HepG2 (cell line): ENCODE results near the gene PCGF6. TPM values are rescaled to one million over a fixed set of nuclear protein-coding genes. Genes with fewer than 3 reads are reported as not detected.

Source experiments
- CREB1 ChIP-seq, 2 experiments: fragments of 450-650 bp in 1 of 2; IDR thresholded peaks; 2 replicates each; pipeline ENCODE4 v1.6.1; 2016 to 2017; ENCODE audit warnings: control low read depth in 1 of 2, mild to moderate bottlenecking in 1 of 2, missing compliant biosample characterization in 1 of 2, missing genetic modification characterization in 1 of 2
- FOXA1 ChIP-seq, 2 experiments: fragments of 450-650 bp in 1 of 2; sonication (generic) in 1 of 2; formaldehyde crosslinking in 1 of 2; IDR thresholded peaks; 2 replicates each; pipeline versions ENCODE4 v1.4.0 to v1.6.1; 2016 to 2020; ENCODE audit warnings: missing genetic modification reagents in 1 of 2
- GATA4 ChIP-seq: sonication (generic); IDR thresholded peaks from 2 replicates; pipeline ENCODE4 v1.6.1; 2016; ENCODE audit warnings: antibody characterized with exemption, low read depth, borderline replicate concordance
- IKZF1 ChIP-seq: fragments of 450-650 bp; IDR thresholded peaks from 2 replicates; pipeline ENCODE4 v1.7.1; 2016
- NAIF1 ChIP-seq: sonication (generic); formaldehyde crosslinking; IDR thresholded peaks from 2 replicates; pipeline ENCODE4 v1.5.0; 2020; ENCODE audit warnings: mild to moderate bottlenecking, missing genetic modification reagents, borderline replicate concordance
- NPAS2 ChIP-seq: sonication (generic); formaldehyde crosslinking; IDR thresholded peaks from 2 replicates; pipeline ENCODE4 v1.8.0; 2022; ENCODE audit warnings: mild to moderate bottlenecking, missing genetic modification reagents, borderline replicate concordance
- SIN3B ChIP-seq: fragments of 150-350 bp; IDR thresholded peaks from 2 replicates; pipeline ENCODE4 v1.6.1; 2014; ENCODE audit warnings: low read length
- SP140L ChIP-seq: sonication (generic); formaldehyde crosslinking; IDR thresholded peaks from 2 replicates; pipeline ENCODE4 v1.4.0; 2020; ENCODE audit warnings: missing genetic modification reagents, borderline replicate concordance
- STAT5B ChIP-seq: sonication (generic); formaldehyde crosslinking; IDR thresholded peaks from 2 replicates; pipeline ENCODE4 v1.4.0; 2020; ENCODE audit warnings: missing genetic modification reagents
- TAF15 ChIP-seq: fragments of 200-400 bp; formaldehyde crosslinking; IDR thresholded peaks from one replicate; pipeline ENCODE4 v1.6.1; 2018; ENCODE audit warnings: mild to moderate bottlenecking, low read depth, low read length; ENCODE audit not compliant: poor library complexity, severe bottlenecking
- ZNF337 ChIP-seq: sonication (generic); formaldehyde crosslinking; IDR thresholded peaks from 2 replicates; pipeline ENCODE4 v1.5.1; 2020; ENCODE audit warnings: missing genetic modification reagents, low read depth, mild to moderate bottlenecking, borderline replicate concordance
- ZNF354B ChIP-seq: sonication (generic); formaldehyde crosslinking; IDR thresholded peaks from 2 replicates; pipeline ENCODE4 v1.8.0; 2022; ENCODE audit warnings: mild to moderate bottlenecking, missing genetic modification reagents
- ZNF619 ChIP-seq: sonication (generic); formaldehyde crosslinking; IDR thresholded peaks from 2 replicates; pipeline ENCODE4 v1.4.0; 2020; ENCODE audit warnings: mild to moderate bottlenecking, missing genetic modification reagents
- polyA plus RNA-seq, 8 experiments: library from polyadenylated mRNA; depleted of rRNA in 3 of 8; stranded (reverse) in 7 of 8; unstranded in 1 of 8; fragments of >200 nt; fragmentation: Illumina TruSeq in 4 of 8; extraction: Trizol in 4 of 8; gene quantifications; 2 replicates each; pipeline versions ENCODE4 v1.2.1 to v1.2.3, GENCODE V29; 2011 to 2016; ENCODE audit warnings: low read depth in 4 of 8, missing spikeins in 1 of 8, mixed read lengths in 1 of 8; ENCODE audit not compliant: insufficient read depth in 1 of 8
- total RNA-seq, 5 experiments: library from RNA; depleted of rRNA; stranded (reverse); fragments of >200 nt; fragmentation: Illumina TruSeq; extraction: Trizol; gene quantifications; 2 replicates each; pipeline ENCODE4 v1.2.3, GENCODE V29; 2016; ENCODE audit warnings: low read depth in 1 of 5
- TF ChIP-seq, protein P1 (sequence below): sonication (generic); formaldehyde crosslinking; conservative IDR thresholded peaks from 2 replicates; pipeline ENCODE4 v1.4.0; 2020; ENCODE audit warnings: mild to moderate bottlenecking, missing genetic modification reagents, moderate library complexity
- TF ChIP-seq, protein P2 (sequence below): IDR thresholded peaks from 2 replicates; pipeline ENCODE4 v1.6.1; 2018; ENCODE audit warnings: missing genetic modification reagents, mild to moderate bottlenecking, missing compliant biosample characterization
- TF ChIP-seq, protein P3 (sequence below): sonication (generic); formaldehyde crosslinking; IDR thresholded peaks from 2 replicates; pipeline ENCODE4 v1.8.0; 2022; ENCODE audit warnings: mild to moderate bottlenecking, missing genetic modification reagents, borderline replicate concordance
- TF ChIP-seq, protein P4 (sequence below): sonication (generic); formaldehyde crosslinking; IDR thresholded peaks from 2 replicates; pipeline ENCODE4 v1.5.0; 2020; ENCODE audit warnings: mild to moderate bottlenecking, missing genetic modification reagents
- TF ChIP-seq, protein P5 (sequence below): conservative IDR thresholded peaks from 2 replicates; pipeline ENCODE4 v1.6.1; 2018; ENCODE audit warnings: missing genetic modification reagents

The PCGF6 gene
- total and polyA plus RNA-seq, 2 of the 13 experiments (the other 11 are each of a cell fraction or from before 2014, with no cell fraction given): 5.2 to 19.4 TPM

DNA sequence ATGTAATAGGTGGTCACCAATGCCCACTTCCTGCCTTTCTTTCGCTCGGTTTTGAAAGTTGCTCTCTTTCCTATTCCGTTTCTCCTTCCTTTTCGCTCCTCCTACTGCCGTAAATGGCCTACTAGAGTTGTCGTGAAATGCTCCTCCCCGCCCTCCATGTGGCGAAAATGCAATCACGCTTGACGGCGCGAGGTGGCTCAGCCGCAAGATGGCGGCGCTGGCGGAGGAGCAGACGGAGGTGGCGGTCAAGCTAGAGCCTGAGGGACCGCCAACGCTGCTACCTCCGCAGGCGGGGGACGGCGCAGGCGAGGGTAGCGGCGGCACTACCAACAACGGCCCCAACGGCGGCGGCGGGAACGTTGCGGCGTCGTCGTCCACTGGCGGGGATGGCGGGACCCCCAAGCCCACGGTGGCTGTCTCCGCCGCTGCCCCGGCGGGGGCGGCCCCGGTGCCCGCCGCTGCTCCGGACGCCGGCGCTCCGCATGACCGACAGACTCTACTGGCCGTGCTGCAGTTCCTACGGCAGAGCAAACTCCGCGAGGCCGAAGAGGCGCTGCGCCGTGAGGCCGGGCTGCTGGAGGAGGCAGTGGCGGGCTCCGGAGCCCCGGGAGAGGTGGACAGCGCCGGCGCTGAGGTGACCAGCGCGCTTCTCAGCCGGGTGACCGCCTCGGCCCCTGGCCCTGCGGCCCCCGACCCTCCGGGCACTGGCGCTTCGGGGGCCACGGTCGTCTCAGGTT is 17.0 kb upstream of the PCGF6 start, which contains the start of gene TAF5 (continued):
- TF ChIP-seq, protein P1, sequence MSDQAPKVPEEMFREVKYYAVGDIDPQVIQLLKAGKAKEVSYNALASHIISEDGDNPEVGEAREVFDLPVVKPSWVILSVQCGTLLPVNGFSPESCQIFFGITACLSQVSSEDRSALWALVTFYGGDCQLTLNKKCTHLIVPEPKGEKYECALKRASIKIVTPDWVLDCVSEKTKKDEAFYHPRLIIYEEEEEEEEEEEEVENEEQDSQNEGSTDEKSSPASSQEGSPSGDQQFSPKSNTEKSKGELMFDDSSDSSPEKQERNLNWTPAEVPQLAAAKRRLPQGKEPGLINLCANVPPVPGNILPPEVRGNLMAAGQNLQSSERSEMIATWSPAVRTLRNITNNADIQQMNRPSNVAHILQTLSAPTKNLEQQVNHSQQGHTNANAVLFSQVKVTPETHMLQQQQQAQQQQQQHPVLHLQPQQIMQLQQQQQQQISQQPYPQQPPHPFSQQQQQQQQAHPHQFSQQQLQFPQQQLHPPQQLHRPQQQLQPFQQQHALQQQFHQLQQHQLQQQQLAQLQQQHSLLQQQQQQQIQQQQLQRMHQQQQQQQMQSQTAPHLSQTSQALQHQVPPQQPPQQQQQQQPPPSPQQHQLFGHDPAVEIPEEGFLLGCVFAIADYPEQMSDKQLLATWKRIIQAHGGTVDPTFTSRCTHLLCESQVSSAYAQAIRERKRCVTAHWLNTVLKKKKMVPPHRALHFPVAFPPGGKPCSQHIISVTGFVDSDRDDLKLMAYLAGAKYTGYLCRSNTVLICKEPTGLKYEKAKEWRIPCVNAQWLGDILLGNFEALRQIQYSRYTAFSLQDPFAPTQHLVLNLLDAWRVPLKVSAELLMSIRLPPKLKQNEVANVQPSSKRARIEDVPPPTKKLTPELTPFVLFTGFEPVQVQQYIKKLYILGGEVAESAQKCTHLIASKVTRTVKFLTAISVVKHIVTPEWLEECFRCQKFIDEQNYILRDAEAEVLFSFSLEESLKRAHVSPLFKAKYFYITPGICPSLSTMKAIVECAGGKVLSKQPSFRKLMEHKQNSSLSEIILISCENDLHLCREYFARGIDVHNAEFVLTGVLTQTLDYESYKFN (CRISPR knock-in tag): peak; percentile 17; the same call in 1 of the 2 replicates
- TF ChIP-seq SIN3B (no peak), SP140L (no peak), IKZF1 (no peak), FOXA1 (IDR thresholded peaks at IDR 0.05) (no peak), FOXA1 (CRISPR knock-in tag; IDR thresholded peaks at IDR 0.05) (peak; percentile 48), ZNF354B (CRISPR knock-in tag) (no peak), ZNF337 (CRISPR knock-in tag) (no peak; the same call in 1 of the 2 replicates), ZNF619 (CRISPR knock-in tag) (peak; percentile 51; the same call in 1 of the 2 replicates), STAT5B (CRISPR knock-in tag) (no peak), GATA4 (peak; percentile 74; the same call in 1 of the 2 replicates), NPAS2 (CRISPR knock-in tag) (no peak), NAIF1 (peak; percentile 68; the same call in 1 of the 2 replicates), TAF15 (no peak), CREB1 (IDR thresholded peaks at IDR 0.05) (0 out of 2 replicates have a peak, but pooled peaks have one; percentile 27), CREB1 (CRISPR knock-in tag; IDR thresholded peaks at IDR 0.05) (peak; percentile 52)
- TF ChIP-seq, protein P2, sequence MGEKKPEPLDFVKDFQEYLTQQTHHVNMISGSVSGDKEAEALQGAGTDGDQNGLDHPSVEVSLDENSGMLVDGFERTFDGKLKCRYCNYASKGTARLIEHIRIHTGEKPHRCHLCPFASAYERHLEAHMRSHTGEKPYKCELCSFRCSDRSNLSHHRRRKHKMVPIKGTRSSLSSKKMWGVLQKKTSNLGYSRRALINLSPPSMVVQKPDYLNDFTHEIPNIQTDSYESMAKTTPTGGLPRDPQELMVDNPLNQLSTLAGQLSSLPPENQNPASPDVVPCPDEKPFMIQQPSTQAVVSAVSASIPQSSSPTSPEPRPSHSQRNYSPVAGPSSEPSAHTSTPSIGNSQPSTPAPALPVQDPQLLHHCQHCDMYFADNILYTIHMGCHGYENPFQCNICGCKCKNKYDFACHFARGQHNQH (CRISPR knock-in tag): peak; percentile 60
- TF ChIP-seq, protein P3, sequence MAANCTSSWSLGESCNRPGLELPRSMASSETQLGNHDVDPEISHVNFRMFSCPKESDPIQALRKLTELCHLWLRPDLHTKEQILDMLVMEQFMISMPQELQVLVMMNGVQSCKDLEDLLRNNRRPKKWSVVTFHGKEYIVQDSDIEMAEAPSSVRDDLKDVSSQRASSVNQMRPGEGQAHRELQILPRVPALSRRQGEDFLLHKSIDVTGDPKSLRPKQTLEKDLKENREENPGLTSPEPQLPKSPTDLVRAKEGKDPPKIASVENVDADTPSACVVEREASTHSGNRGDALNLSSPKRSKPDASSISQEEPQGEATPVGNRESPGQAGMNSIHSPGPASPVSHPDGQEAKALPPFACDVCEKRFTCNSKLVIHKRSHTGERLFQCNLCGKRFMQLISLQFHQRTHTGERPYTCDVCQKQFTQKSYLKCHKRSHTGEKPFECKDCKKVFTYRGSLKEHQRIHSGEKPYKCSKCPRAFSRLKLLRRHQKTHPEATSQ (CRISPR knock-in tag): no peak
- TF ChIP-seq, protein P4, sequence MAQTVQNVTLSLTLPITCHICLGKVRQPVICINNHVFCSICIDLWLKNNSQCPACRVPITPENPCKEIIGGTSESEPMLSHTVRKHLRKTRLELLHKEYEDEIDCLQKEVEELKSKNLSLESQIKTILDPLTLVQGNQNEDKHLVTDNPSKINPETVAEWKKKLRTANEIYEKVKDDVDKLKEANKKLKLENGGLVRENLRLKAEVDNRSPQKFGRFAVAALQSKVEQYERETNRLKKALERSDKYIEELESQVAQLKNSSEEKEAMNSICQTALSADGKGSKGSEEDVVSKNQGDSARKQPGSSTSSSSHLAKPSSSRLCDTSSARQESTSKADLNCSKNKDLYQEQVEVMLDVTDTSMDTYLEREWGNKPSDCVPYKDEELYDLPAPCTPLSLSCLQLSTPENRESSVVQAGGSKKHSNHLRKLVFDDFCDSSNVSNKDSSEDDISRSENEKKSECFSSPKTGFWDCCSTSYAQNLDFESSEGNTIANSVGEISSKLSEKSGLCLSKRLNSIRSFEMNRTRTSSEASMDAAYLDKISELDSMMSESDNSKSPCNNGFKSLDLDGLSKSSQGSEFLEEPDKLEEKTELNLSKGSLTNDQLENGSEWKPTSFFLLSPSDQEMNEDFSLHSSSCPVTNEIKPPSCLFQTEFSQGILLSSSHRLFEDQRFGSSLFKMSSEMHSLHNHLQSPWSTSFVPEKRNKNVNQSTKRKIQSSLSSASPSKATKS (CRISPR knock-in tag): peak; percentile 74; the same call in 1 of the 2 replicates
- TF ChIP-seq, protein P5, sequence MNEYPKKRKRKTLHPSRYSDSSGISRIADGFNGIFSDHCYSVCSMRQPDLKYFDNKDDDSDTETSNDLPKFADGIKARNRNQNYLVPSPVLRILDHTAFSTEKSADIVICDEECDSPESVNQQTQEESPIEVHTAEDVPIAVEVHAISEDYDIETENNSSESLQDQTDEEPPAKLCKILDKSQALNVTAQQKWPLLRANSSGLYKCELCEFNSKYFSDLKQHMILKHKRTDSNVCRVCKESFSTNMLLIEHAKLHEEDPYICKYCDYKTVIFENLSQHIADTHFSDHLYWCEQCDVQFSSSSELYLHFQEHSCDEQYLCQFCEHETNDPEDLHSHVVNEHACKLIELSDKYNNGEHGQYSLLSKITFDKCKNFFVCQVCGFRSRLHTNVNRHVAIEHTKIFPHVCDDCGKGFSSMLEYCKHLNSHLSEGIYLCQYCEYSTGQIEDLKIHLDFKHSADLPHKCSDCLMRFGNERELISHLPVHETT (CRISPR knock-in tag): peak; percentile 39; the same call in 1 of the 2 replicates
